GM19324 (cell line): ENCODE measurements around the gene TMEM9B.
"Not testable (repeated sequence)": the region's sequence is repeated elsewhere in the genome, so short reads cannot be mapped to it uniquely, and the experiment has no call there.

Source experiments
- ATAC-seq: cut with Tn5 transposase; IDR thresholded peaks from one replicate; pipeline ENCODE4 v1.9.1; 2021; ENCODE audit warnings: mild to moderate bottlenecking, moderate library complexity; ENCODE audit not compliant: unreplicated experiment, low FRiP score

The TMEM9B gene

DNA sequence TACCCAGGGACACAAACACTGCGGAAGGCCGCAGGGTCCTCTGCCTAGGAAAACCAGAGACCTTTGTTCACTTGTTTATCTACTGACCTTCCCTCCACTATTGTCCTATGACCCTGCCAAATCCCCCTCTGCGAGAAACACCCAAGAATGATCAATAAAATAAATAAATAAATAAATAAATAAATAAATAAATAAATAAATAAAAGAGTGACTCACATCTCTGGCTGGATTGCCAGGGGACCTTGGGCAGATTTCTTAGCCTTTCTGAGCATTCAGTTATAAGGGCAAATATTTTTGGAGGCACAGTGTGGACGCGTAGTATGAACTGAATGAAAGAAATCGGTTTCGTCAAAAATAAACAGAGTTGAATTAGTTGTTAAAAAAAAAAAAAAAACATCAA is 15.1 kb upstream of the TMEM9B start:
- not testable (repeated sequence) for ATAC-seq

DNA sequence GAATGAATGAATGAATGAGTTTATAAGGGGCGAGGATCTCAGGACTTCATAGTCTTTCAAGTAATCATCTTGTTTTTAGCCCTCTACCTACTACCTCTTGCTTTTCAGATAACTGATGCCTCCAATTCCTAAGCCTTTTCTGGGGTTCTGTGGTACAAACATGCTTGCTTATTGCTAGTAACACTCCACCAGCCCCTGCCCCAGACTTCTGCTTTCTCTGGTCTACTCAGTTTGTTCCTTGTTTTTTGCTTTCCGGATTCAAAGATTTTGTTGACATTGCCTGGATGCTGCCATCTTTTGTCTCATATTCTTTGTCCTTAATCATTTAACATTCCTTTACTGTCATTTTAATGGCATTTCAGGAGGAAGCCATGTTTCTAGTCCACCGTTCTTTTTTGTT is 8.9 kb upstream of the TMEM9B start:
- ATAC-seq, result no peak

DNA sequence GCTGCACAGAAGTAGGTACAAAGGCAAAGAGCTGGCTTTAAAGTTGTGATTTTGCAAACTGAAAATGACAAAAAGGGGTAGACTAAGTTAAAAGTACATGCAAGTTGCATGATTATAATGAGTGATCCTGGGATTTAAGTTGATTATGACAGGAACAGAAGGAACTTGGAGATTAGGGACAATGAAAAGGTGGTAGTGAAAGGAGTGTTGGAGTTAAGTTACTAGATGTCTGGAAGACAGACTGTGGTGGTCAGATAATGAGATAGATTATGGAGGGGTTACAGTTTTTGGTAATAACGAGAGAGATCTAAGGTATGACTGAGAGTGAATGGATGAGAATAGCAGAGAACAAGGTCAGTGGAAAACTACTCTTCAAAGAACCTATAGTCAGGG is 7.7 kb upstream of the TMEM9B start:
- ATAC-seq, result no peak

DNA sequence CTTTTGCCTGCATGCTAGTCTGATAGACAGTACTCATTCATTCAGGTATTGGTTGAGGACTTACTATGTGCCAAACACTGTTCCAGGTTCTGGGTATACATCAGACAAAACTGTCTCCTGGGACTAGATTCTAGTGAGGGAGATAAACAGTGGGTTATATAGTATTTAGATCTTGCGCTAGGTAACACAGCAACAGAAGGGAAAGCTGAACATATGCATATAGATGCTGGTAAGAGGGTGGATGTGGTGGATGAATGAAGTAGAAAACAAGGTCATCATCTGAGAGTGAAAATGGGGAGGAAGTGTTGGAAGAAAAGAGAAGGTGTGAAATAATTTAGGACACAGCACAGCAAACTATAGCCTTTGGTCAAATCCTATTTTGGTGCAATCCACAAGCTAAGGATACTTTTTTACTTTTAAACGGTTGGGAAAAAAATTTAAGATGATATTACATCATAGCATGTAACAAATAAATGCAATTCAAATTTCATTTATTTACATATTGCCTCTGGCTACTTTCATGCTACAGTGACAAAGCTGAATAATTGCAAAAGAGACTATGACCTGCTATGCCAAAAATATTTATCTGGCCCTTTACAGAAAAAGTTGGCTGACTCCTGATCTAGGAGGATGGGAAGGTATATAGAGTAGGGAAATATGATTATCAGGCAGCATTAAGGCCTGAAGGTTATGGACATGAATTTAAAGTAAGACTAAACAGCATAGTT is 7.1 kb upstream of the TMEM9B start:
- ATAC-seq, result no peak

DNA sequence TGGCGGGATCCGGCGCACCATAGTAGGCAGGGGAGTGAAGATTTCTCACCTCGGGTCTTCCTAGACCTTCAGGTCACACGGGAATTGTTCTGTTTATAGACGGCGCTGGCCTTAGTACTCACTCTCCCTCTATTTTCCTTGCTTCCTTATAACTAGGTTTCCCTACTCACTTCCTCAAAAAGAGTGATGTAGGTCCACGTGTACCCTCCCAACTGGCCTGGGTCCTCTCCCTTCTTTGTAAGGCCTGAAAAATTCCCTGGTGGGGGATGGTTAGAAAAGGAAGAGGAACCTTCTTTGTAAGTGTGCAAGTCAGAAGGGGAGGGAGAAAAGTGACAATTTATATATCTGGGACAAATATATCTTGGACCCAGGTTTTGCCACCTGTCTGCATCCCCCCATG is 2.9 kb upstream of the TMEM9B start:
- no peak for ATAC-seq

DNA sequence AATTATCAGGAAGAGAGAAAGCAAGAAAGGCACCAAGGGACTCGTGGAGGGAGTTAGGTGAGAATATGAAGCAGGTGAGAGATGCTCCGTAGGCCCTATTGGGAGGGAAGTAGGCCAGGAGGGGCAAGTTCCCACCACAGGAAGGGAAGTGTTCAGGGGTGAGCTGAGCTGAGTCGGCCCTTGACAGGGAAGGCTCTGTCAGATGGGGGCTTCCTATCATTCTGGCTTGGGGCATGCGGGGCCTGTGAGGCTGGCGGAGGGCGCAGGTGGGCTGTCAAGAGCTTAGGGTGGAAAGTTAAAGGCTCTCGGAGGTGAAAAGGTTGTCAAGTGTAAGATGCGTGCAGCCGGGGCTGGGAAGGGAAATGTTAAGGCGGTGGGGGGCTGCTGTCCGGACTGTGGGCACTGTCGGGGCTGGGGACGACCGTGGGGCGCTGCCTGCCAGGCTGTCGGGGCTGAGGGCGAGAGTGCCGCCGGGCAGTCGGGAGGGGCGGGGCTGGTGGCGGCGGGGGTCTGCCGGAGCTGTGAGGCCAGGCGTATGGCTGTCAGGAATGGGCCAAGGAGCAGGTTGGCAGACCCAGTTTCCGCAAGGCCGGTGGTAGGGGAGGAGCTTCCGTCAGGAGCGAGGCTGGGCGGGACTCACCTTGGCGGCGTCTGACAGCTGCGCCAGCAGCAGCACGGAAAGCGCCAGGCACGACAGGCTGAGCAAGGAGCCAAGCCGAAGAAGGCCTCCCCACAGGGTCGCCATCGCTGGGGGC is 496 bp downstream of the TMEM9B start:
- ATAC-seq, result peak; percentile 72

DNA sequence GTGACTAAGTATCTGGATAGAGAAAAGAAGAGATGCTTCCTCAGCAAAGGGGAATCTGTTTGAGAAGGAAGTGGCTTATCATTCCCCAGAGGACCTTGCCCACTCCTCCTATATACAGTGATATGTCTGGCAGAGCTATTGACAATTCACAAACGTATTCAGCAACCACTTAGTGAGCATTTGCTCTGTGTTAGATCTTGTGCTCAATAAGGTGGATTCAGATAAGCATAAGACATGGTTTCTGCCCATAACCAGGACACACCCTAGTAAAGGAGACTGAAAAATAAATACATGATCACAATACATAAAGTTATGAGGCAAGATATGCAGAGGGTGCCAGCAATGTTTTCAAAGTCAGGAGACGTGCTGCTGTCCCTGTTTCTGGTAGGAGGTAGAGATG is 1.4 kb downstream of the TMEM9B start:
- no peak for ATAC-seq

DNA sequence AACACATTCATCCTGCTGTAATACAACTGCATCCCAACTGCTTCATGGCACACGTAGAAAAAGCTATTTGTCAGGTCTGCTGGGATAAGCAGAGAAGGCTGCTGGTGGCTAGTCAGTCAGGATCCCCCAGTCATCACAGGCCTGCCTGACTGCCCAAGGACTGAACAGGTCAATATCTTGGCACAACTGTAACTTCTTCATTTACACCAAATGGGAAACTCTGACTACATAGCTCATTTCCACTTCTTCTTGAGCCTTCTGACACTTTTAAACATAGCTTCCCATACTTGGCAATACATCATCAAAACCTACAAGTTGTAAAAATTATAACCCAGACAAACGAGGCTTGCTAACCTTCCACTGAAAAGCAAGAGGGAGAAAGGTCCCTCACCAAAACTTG is 2.8 kb downstream of the TMEM9B start:
- no peak for ATAC-seq

DNA sequence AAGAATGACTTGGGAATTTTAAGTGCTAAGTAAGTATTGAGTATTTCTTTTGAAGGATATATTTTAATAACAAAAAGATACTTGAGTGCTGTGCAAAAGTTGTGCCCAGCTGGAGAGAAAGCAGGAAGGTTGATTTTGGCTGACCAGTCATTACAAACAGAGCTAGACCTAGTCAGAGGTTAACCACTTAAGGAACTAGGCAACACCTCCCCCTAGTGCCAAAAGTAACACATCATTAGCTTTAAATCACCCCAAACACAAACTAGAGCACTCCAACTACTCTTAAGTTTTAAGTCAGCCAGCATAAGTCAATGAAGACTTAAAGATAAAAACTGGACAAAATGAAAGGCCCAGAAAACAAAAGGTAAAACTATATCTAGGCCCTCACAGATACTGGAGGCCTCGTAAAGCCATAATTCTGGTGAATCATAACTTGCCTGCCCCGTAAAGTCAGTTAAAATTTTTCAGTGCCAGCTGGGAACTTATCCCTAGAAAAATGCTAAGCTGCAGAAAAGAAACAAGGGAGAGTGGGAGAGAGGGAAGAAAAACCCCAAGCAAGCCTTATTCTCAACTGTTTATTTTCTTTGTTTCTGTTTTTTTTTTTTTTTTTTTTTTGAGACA is 4.6 kb downstream of the TMEM9B start:
- ATAC-seq, result no peak

DNA sequence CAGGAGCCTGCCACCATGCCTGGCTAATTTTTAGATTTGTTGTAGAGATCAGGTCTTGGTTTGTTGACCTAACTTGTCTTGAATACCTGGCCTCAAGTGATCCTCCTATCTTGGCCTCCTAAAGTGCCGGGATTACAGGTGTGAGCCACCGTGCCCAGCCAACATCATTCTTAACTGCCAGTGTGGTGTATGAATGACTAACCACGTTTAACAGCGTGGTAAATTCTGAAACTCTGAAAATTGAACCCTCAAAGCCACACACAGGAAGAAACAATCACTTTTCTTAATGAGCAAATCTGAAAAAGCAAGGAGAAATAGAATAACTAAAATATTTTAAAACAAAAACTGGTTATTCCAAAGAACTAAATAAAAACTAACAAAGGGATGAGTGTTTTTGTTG is 7.4 kb downstream of the TMEM9B start:
- no peak for ATAC-seq

DNA sequence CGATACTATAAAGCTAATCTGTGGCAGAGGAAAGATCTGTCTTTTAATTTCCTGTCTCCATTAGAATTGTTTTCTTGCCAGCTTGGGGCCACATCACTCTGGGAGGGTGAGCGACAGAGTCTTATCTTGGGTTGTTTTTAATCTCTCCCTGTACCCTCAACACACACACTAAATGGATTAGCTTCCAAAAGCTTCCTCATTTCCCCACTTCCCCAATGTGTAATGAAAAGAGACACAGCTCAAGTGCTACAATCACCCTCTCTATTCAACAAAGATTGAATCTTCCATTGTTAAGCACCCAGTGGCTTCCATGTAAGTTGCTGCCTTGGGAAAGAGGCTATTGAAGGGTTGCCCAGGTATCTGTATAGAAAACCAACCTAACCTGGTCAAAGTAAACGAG is 15.4 kb downstream of the TMEM9B start:
- no peak for ATAC-seq

DNA sequence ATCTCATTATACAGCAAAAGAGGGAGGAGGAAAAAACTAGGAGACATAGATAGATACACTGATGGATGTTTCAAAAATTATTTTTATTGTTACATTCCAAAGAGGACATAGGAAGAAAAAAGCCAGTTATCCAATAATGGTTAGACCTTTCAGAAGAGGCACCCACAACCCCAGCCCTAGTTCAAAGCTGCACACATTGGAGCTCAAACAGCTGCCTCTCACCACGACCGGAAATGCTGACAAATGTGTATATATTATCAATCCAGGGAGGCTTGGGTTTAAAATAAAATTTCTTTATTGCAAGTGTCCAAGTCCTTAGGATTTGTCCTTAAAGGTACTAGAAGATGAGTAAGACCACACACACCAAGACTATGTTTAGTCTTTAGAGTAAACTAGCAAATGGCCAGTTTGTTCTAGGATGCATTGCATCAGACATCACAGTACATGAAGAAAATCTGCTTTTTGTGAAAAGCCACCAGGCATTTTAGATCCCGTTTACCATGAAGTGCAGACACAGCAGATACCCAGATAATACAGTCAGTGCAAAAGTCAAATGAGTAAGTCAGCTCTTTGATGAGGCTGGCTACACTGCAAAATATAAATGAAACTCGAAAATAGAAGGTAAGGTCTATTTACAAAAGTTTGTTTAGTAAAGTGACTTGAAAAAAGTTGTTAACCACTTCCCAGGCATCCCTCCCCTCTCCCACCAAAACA is 16.9 kb downstream of the TMEM9B start:
- no peak for ATAC-seq

DNA sequence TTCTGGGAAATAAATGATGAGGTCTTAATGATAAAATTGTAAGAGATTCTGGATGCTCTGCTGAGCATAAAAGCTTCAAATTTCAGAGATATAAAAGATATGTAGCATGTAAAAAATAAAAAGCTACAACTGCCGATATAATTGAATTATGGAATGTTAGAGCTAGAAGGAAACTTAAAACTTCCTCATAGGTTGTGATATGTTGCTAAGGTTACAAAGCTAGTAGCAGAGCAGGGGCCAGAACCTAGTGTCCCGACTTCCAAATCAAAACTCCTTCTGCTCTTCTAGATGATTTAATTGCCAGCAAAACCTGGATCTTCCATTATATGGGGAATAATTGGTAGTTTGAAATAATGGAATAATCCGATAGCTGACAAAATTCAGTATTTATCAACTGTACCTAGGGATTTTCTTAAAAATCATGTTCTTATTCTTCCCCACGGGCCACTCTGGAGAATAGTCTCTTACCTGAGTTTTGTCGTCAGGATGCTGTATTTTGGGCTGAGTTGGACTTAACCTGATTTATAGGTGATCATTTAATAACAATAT is 21.6 kb downstream of the TMEM9B start, which contains the start of gene ASCL3:
ASCL3 (minus strand) TSS at position 499 of the 549 bp plus-strand sequence. CDS start 4,855 bp downstream, outside the sequence.
- ATAC-seq, result no peak

DNA sequence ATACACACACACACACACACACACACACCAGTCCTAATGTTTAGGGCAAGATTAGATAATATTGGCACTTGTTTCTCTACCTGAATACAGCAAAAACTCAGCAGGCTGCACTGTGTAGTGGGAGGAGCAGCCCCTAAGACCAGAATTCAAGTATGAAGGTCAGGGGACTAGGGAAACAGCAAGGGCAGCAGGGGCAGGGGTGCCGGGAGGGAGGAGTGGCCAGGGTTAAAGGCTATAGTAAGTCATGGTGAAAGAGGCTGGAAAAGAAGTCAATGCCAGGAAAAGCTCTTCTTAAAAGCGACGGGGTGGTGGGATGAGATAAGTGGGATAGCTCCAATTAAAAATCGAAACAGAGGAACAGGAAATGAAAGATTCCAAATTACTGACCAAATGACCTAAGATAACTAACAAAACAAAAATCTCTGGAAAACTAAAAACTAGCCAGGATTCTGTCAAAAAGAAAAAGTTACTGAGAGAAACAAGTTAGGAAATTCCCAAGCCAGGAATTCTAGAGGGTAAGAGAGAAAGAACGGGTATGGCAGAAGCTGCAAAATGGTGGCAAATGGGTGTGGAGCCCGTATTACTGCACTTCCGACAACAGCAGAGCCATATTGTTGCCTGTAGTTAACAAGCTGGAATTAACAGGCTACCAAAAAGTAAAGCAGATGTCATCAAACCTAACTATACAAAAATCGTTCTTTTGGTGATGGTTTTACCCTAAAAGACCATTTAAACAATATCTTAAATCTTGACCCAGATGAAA is 22.7 kb downstream of the TMEM9B start:
- ATAC-seq, result no peak

DNA sequence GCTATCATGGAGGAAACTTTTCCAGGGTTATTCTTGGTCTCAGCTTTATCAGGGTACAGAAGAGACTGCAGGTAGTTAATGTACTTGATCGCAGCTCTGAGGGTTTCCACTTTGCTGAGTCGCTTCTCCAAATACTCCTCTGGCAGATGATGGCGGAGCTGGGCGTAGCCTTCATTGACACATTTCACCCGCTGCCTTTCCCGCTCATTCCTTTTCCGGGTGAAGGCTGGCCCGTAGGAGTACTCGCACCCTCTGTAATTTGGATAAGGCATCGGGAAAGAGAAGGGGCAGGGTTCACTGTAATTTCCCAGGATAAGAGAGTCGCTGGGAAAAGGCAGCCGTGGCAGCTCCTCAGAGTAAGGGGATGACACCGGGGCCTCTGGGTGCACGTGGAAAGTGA is 26.6 kb downstream of the TMEM9B start:
- no peak for ATAC-seq

DNA sequence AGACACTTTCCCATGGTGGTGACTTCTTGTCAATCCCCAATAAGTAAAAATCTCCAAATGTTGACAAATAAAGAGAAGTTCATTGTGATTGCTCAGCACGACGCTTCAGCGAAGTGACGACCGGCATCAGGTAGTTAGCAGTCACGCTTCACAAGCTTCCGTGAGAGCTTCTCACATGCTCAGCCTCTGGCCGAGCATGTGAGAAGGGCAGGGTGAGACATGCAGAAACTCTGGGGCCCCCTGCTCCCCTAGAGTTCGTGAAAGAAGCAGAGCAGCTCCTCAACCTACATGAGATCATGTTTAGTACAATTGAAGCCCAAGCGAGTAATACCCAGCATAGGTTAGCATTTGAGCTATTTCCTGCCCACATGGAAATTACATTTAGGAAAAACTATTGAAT is 27.1 kb downstream of the TMEM9B start:
- ATAC-seq, result no peak

DNA sequence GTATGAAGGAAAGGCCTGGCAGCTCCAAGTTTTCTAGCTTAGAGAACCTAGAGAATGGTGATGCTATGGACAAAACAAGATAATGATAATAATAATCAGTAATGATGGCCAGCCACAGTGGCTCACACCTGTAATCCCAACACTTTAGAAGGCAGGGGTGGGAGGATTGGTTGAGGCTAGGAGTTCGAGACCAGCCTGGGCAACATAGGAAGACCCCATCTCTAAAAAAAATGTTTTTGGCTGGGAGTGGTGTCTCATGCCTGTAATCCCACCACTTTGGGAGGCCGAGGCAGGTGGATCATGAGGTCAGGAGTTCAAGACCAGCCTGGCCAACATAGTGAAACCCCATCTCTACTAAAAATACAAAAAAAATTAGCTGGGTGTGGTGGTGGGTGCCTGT is 28.5 kb downstream of the TMEM9B start:
- not testable (repeated sequence) for ATAC-seq

DNA sequence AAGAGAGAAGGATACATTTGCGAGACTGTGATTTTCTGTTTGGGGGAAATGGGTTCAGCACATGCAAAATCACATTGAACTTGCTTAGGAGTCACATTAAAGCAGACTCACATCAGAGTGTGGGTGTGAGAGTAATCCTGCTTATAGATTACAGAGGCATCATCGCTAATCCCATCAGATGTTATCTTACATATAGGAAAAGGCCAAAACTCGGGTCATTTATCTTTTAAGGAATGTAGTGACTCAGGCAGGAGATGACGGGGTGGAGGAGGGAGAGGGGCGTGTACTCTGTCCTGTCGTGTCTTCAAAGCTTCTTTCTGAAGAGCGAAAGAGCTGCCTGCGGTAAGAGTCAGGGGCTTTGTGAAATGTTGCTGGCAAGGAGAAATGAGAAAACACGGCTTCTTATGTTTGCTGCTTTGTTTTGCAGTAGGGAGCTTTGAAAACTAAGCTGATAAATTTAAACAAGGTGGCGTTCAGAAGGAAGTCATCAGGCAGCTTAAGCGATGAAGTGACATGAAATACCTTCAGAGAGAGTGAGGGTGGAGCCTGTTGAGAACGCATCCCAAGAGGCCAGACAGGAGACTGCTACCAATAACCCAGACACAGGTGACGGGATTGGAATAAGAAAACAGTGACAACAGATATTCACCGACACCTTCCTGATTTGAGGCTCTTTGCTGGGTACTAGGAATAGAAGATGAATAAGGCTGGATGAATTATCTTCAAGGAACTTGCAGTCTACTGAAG is 29.3 kb downstream of the TMEM9B start:
- ATAC-seq, result no peak

DNA sequence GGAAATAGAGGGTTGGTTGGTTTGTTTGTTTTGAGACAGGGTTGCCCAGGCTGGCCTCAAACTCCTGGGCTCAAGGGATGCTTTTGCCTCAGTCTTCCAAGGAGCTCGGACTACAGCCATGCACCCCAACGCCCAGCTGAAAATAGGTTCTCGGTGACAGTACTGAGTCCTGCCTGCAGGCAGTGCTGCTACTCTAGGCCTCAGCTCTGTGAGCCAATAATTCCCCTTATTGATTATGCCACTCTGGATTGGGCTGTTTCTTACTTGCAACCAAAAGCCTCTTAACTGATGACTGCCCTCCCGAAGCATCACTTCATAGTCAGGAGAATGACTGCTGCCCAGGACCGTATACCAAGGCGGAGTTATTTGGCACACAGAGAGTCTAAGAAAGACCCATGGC is 30.3 kb downstream of the TMEM9B start:
- no peak for ATAC-seq
